Fibroblast of mammary gland (primary cell): ENCODE data around the gene ENPP3.

Experiments
- DNase-seq: peaks from one replicate; pipeline ENCODE4 v3.0.0-alpha.2; 2010; ENCODE audit warnings: low read depth
- H3K4me3 ChIP-seq: 2 replicates; pipeline ENCODE4 v1.5.1; 2011; ENCODE audit warnings: low read depth, mild to moderate bottlenecking, low read length, moderate library complexity; ENCODE audit not compliant: control insufficient read depth
- CTCF ChIP-seq: conservative IDR thresholded peaks from 2 replicates; pipeline ENCODE4 v1.5.1; 2011; ENCODE audit warnings: low read depth, low read length, inconsistent platforms; ENCODE audit not compliant: control insufficient read depth, insufficient read depth

The ENPP3 gene

GRCh38 chr6:131651782-131652181 is 14.7 kb downstream of the ENPP3 start:
- TF ChIP-seq CTCF: no peak
- DNase-seq: no peak
- H3K4me3 ChIP-seq: no peak overlapping the region

GRCh38 chr6:131652472-131652871 is 15.4 kb downstream of the ENPP3 start:
- no peak overlapping the region for H3K4me3 ChIP-seq
- no peak for TF ChIP-seq CTCF
- peak; percentile 42 for DNase-seq

- no peak for TF ChIP-seq CTCF
- DNase-seq: no peak
- no peak overlapping the region for H3K4me3 ChIP-seq
Observed at GRCh38 chr6:131654326-131654725, 17.2 kb downstream of the ENPP3 start.

GRCh38 chr6:131655387-131655786 is 18.3 kb downstream of the ENPP3 start:
- H3K4me3 ChIP-seq: no peak overlapping the region
- no peak for TF ChIP-seq CTCF
- DNase-seq: no peak

GRCh38 chr6:131655951-131656350 is 18.8 kb downstream of the ENPP3 start:
- no peak overlapping the region for H3K4me3 ChIP-seq
- no peak for TF ChIP-seq CTCF

GRCh38 chr6:131656667-131657066 is 19.6 kb downstream of the ENPP3 start:
- no peak for DNase-seq
- H3K4me3 ChIP-seq: no peak overlapping the region
- TF ChIP-seq CTCF: no peak

More at GRCh38 chr6:131655951-131656350, 18.8 kb downstream of the ENPP3 start:
- no peak for DNase-seq

- no peak for TF ChIP-seq CTCF
Observed at GRCh38 chr6:131657222-131657621, 20.1 kb downstream of the ENPP3 start.

More at GRCh38 chr6:131657222-131657621, 20.1 kb downstream of the ENPP3 start:
- H3K4me3 ChIP-seq: no peak overlapping the region
- DNase-seq: no peak
